ENCODE data around the gene ASB2. TPM values are rescaled to one million over a fixed set of nuclear protein-coding genes. Genes with fewer than 3 reads are reported as not detected.

ASB2 gene
- polyA plus RNA-seq, 3 donors: 0.25 to 2.5 (median 1.4) TPM

DNA sequence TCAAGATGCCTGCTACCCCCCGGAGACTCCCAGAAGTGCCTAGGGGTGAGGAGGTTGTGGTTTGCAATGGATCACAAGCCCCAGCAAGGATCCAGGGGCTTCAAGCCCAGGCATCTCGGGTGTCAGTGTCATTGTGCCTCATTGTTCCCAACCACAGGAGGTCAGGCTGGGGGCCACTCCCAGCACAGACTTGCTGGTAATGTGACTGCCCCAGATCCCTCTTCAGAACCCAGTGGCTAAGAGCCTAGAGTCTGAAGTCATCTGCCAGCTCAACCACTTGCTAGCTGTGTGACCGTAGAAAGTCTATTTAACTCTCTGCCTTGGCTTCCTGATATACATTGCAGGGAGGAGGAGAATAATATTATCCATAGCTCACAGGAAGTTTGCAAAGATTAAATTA, 7.7 kb upstream of the ASB2 start:
- Histone ChIP-seq H3K79me2 (ENCODE audit: insufficient read depth, low read length) (no peaks in the 10 kb centered on the region), H3K9ac (ENCODE audit: insufficient read depth, low read length, poor library complexity, severe bottlenecking) (no peak overlapping the region), H3K27ac (ENCODE audit: low read depth in 1 of 2, low read length in 2 of 2) (no peak overlapping the region), H3K9me3 (replicated peaks in 1 of 2; ENCODE audit: control insufficient read depth in 1 of 2, insufficient read depth in 1 of 2, low read length in 2 of 2) (no peaks in the 10 kb centered on the region), H3K27me3 (ENCODE audit: control insufficient read depth in 2 of 2, insufficient read depth in 2 of 2, low read length in 2 of 2) (no peaks in the 10 kb centered on the region), H3K4me3 (replicated peaks in 1 of 3; ENCODE audit: low read depth in 2 of 3, low read length in 3 of 3) (no peak overlapping the region), H3K4me1 (ENCODE audit: control insufficient read depth in 1 of 2, insufficient read depth in 2 of 2, low read length in 2 of 2) (no peaks in the 10 kb centered on the region), H3K4me2 (replicated peaks; ENCODE audit: extremely low read depth, low read length, poor library complexity, severe bottlenecking) (no peak overlapping the region), H3K36me3 (replicated peaks in 1 of 2; ENCODE audit: control insufficient read depth in 1 of 2, insufficient read depth in 2 of 2, low read length in 2 of 2) (no peaks in the 10 kb centered on the region), H2AFZ (ENCODE audit: insufficient read depth, low read depth, low read length, poor library complexity, severe bottlenecking) (no peak overlapping the region), H4K20me1 (ENCODE audit: insufficient read depth, low read length) (no peaks in the 10 kb centered on the region)
- H3K4me3 Mint-ChIP-seq: no peak overlapping the region
- TF ChIP-seq, protein P1, sequence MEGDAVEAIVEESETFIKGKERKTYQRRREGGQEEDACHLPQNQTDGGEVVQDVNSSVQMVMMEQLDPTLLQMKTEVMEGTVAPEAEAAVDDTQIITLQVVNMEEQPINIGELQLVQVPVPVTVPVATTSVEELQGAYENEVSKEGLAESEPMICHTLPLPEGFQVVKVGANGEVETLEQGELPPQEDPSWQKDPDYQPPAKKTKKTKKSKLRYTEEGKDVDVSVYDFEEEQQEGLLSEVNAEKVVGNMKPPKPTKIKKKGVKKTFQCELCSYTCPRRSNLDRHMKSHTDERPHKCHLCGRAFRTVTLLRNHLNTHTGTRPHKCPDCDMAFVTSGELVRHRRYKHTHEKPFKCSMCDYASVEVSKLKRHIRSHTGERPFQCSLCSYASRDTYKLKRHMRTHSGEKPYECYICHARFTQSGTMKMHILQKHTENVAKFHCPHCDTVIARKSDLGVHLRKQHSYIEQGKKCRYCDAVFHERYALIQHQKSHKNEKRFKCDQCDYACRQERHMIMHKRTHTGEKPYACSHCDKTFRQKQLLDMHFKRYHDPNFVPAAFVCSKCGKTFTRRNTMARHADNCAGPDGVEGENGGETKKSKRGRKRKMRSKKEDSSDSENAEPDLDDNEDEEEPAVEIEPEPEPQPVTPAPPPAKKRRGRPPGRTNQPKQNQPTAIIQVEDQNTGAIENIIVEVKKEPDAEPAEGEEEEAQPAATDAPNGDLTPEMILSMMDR (IDR thresholded peaks at IDR 0.05): no peak
- no peaks in the 10 kb centered on the region for H3K4me1 Mint-ChIP-seq
- no peak for DNase-seq
- intact Hi-C loops (cut with micrococcal nuclease): no loop called here
- 93% methylated on average over 2 of the region's 3 CpGs for WGBS (ENCODE audit: insufficient coverage)
- peaks cover 6 to 11% (median 10%) of the 10 kb centered on the region in 3 donors for H3K27me3 Mint-ChIP-seq (ENCODE audit: low read depth in 3 of 3)
- no peaks in the 10 kb centered on the region for H3K9me3 Mint-ChIP-seq
- no peaks in the 10 kb centered on the region for H3K36me3 Mint-ChIP-seq
- no peak overlapping the region for H3K27ac Mint-ChIP-seq

DNA sequence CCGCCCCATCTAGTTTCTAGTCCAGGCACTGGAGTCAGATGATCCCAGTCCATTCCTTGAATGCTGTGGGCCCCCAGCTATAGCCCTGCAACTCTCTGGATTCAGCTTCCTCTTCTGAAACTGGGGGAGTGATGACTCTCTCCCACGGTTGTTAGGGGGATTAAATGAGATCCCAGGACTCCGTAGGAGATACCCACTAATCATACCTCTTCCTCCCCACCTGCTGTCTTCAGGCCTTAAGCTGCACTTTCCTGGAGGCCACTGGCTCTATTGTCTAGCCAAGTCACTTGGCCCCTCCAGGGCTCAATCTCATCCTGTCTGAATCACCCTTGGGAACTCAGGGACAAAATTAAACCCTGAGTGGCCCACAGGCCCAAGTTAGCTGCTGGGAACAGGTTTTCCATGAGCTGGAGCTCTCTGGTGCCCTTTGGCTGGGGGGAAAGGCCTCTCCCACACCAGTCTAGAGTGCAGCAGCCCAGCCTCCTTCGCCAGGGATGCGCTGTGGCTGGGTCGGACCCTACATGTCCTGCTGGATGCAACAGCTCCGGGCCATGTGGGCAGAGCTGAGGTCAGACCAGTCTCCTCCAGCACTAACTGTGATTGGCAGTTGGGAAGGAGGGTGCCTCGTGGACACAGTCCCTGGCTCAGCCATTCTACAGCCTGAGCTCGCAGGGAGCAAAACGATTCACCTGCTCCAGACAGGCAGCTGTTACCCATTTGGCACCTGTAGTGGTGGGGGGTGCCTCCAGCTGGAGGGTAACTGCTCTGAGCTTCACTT, 6.0 kb upstream of the ASB2 start:
- Mint-ChIP-seq H3K9me3 (peaks cover 0 to 7% (median 6%) of the 10 kb centered on the region in 7 donors), H3K4me3 (no peak overlapping the region), H3K36me3 (no peaks in the 10 kb centered on the region), H3K27me3 (ENCODE audit: low read depth in 3 of 3) (peaks cover 4 to 11% (median 8%) of the 10 kb centered on the region in 3 donors), H3K4me1 (no peaks in the 10 kb centered on the region), H3K27ac (no peak overlapping the region)
- WGBS (ENCODE audit: insufficient coverage): 70% methylated on average over 2 of the region's 10 CpGs
- Histone ChIP-seq H3K27me3 (ENCODE audit: control insufficient read depth in 2 of 2, insufficient read depth in 2 of 2, low read length in 2 of 2) (no peaks in the 10 kb centered on the region), H3K9ac (ENCODE audit: insufficient read depth, low read length, poor library complexity, severe bottlenecking) (no peak overlapping the region), H3K4me2 (replicated peaks; ENCODE audit: extremely low read depth, low read length, poor library complexity, severe bottlenecking) (no peak overlapping the region), H3K79me2 (ENCODE audit: insufficient read depth, low read length) (no peaks in the 10 kb centered on the region), H3K4me1 (ENCODE audit: control insufficient read depth in 1 of 2, insufficient read depth in 2 of 2, low read length in 2 of 2) (no peaks in the 10 kb centered on the region), H2AFZ (ENCODE audit: insufficient read depth, low read depth, low read length, poor library complexity, severe bottlenecking) (no peak overlapping the region), H3K27ac (ENCODE audit: low read depth in 1 of 2, low read length in 2 of 2) (no peak overlapping the region), H3K4me3 (replicated peaks in 1 of 3; ENCODE audit: low read depth in 2 of 3, low read length in 3 of 3) (no peak overlapping the region), H4K20me1 (ENCODE audit: insufficient read depth, low read length) (no peaks in the 10 kb centered on the region), H3K9me3 (replicated peaks in 1 of 2; ENCODE audit: control insufficient read depth in 1 of 2, insufficient read depth in 1 of 2, low read length in 2 of 2) (peaks cover 0 to 5% of the 10 kb centered on the region in 2 donors), H3K36me3 (replicated peaks in 1 of 2; ENCODE audit: control insufficient read depth in 1 of 2, insufficient read depth in 2 of 2, low read length in 2 of 2) (no peaks in the 10 kb centered on the region)
- no peak for DNase-seq
- TF ChIP-seq, protein P1 (IDR thresholded peaks at IDR 0.05): no peak
- intact Hi-C loops (cut with micrococcal nuclease): no loop called here
